A549 (cell line): ENCODE results near the gene NSUN5. TPM values are rescaled to one million over a fixed set of nuclear protein-coding genes. Genes with fewer than 3 reads are reported as not detected.
A peak's percentile ranks its signal among the peaks of the same experiment; 100 is the strongest.
"Not testable (repeated sequence)": the region's sequence is repeated elsewhere in the genome, so short reads cannot be mapped to it uniquely, and the experiment has no call there.

Source experiments
- ATAC-seq, 2 experiments: fragments of 200-7000 bp in 1 of 2; fragments of >200 bp in 1 of 2; cut with Nextera tagmentation in 1 of 2; cut with Tn5 transposase in 1 of 2; 3 replicates each; pipeline versions ENCODE4 v1.8.0 to v1.9.1; 2018 to 2020; ENCODE audit warnings: mild to moderate bottlenecking in 1 of 2, moderate library complexity in 1 of 2
- CTCF ChIA-PET: fragments of 300-600 bp; sonication (Branson Sonifier 250); formaldehyde crosslinking; extraction: SDS; loops from one replicate; lab custom pipeline; 2021; ENCODE audit warnings: antibody characterized with exemption, inconsistent platforms; lab: Yijun Ruan, JAX
- POLR2A ChIA-PET: fragments of 350-600 bp; formaldehyde crosslinking; extraction: SDS; loops from one replicate; lab custom pipeline; 2021; ENCODE audit warnings: antibody characterized with exemption, inconsistent platforms; lab: Yijun Ruan, JAX
- DNase-seq, 2 experiments: peaks; one replicate each; pipeline versions ENCODE4 v3.0.0 to v3.0.0-alpha.2; 2011 to 2016; ENCODE audit warnings: low read depth in 1 of 2, low spot score in 1 of 2
- FAIRE-seq: peaks from 2 replicates; lab custom pipeline; 2011; peaks lifted over from hg19 to GRCh38; lab: Jason Lieb, UNC
- H3K27ac ChIP-seq, 2 experiments: fragments of >200 bp; sonication (Bioruptor Twin); formaldehyde crosslinking; 3 replicates each; pipeline ENCODE4 v1.5.1; 2016 to 2017
- H3K4me1 ChIP-seq: fragments of >200 bp; sonication (Bioruptor Twin); formaldehyde crosslinking; 3 replicates; pipeline ENCODE4 v1.6.1; 2016
- H3K4me2 ChIP-seq: fragments of >200 bp; sonication (Bioruptor Twin); formaldehyde crosslinking; 3 replicates; pipeline ENCODE4 v1.6.1; 2016
- H3K4me3 ChIP-seq: fragments of >200 bp; sonication (Bioruptor Twin); formaldehyde crosslinking; 3 replicates; pipeline ENCODE4 v1.5.1; 2016
- H3K9me3 ChIP-seq: fragments of >200 bp; sonication (Bioruptor Twin); formaldehyde crosslinking; 3 replicates; pipeline ENCODE4 v1.6.1; 2016
- BCL3 ChIP-seq: fragments of >200 bp; sonication (Bioruptor Twin); formaldehyde crosslinking; IDR thresholded peaks from 3 replicates; pipeline ENCODE4 v1.6.1; 2016
- KDM1A ChIP-seq: fragments of 200-600 bp; sonication (generic); IDR thresholded peaks from 2 replicates; pipeline ENCODE4 v1.6.1; 2016; ENCODE audit warnings: low read depth, mild to moderate bottlenecking
- MAFK ChIP-seq: fragments of 450-650 bp; IDR thresholded peaks from 2 replicates; pipeline ENCODE4 v1.6.1; 2014; ENCODE audit not compliant: partially characterized antibody
- RARB ChIP-seq: fragments of 250-450 bp; sonication (Bioruptor Pico); IDR thresholded peaks from 2 replicates; pipeline ENCODE4 v1.8.0; 2021; ENCODE audit warnings: mild to moderate bottlenecking, moderate library complexity
- WGBS: methylation state at CpG from one replicate; pipeline ENCODE4 v1.1.6; 2017; ENCODE audit errors: missing lambda C conversion rate; 5-methylcytosine and 5-hydroxymethylcytosine counted together
- polyA plus RNA-seq, 4 experiments: library from polyadenylated mRNA; depleted of rRNA in 3 of 4; stranded (reverse); fragments of >200 nt; fragmentation: RNase III in 1 of 4; extraction: RNeasy Plus Mini Kit Qiagen cat#74134 plus additional on column Dnase treatment in 1 of 4; gene quantifications; 2 replicates in 3 of 4; 3 replicates in 1 of 4; pipeline ENCODE4 v1.2.3, GENCODE V29; 2011 to 2017

NSUN5 gene
- polyA plus RNA-seq, 2 of the 4 experiments (the other 2 are of a cell fraction): 38.3 to 38.9 TPM

- no peak overlapping the region for H3K4me2 ChIP-seq
- POLR2A ChIA-PET: no interaction called here
- TF ChIP-seq RARB (CRISPR knock-in tag) (no peak), MAFK (no peak), KDM1A (no peak), BCL3 (no peak)
- CTCF ChIA-PET: no interaction called here
- WGBS: 90% methylated on average over 16 of the region's 26 CpGs
- FAIRE-seq (no peak), DNase-seq (no peak), ATAC-seq (no peak)
- no peaks in the 10 kb centered on the region for H3K9me3 ChIP-seq
- peaks cover 5% of the 10 kb centered on the region; the same call in 2 of the 3 replicates for H3K4me1 ChIP-seq
- no peak overlapping the region for H3K27ac ChIP-seq
- no peak overlapping the region for H3K4me3 ChIP-seq
Measured at GRCh38 chr7:73303546-73303945, 5.1 kb downstream of the NSUN5 start.

GRCh38 chr7:73302846-73303245 lies 5.8 kb downstream of the NSUN5 start:
- POLR2A ChIA-PET, H3K4me3 ChIP-seq, H3K27ac ChIP-seq, FAIRE-seq, CTCF ChIA-PET, DNase-seq, H3K9me3 ChIP-seq, H3K4me2 ChIP-seq, H3K4me1 ChIP-seq, ATAC-seq: not testable (repeated sequence)
- 96% methylated on average over 8 of the region's 10 CpGs for WGBS

GRCh38 chr7:73301108-73301507 lies 7.5 kb downstream of the NSUN5 start:
- DNase-seq, FAIRE-seq, H3K9me3 ChIP-seq, H3K4me3 ChIP-seq, POLR2A ChIA-PET, CTCF ChIA-PET, H3K27ac ChIP-seq, H3K4me1 ChIP-seq, H3K4me2 ChIP-seq: not testable (repeated sequence)
- peak; percentile 67 to 86; a peak in 5 of 6 replicates for ATAC-seq
- WGBS: 92% methylated on average over 4 of the region's 14 CpGs

- H3K4me1 ChIP-seq, POLR2A ChIA-PET, H3K4me2 ChIP-seq, FAIRE-seq, DNase-seq, CTCF ChIA-PET, H3K27ac ChIP-seq, H3K9me3 ChIP-seq, H3K4me3 ChIP-seq, ATAC-seq: not testable (repeated sequence)
- 80% methylated on average over 4 of the region's 12 CpGs for WGBS
Measured at GRCh38 chr7:73299812-73300211, 8.8 kb downstream of the NSUN5 start.

GRCh38 chr7:73297706-73298105 lies 10.9 kb downstream of the NSUN5 start:
- H3K4me2 ChIP-seq, CTCF ChIA-PET, H3K4me1 ChIP-seq, FAIRE-seq, POLR2A ChIA-PET, H3K27ac ChIP-seq, H3K4me3 ChIP-seq, DNase-seq, ATAC-seq, H3K9me3 ChIP-seq: not testable (repeated sequence)
- WGBS: 97% methylated on average over 17 of the region's 27 CpGs

- FAIRE-seq, POLR2A ChIA-PET, CTCF ChIA-PET: not testable (repeated sequence)
Measured at GRCh38 chr7:73297235-73297634, 11.4 kb downstream of the NSUN5 start.

GRCh38 chr7:73277210-73277609 lies 31.4 kb downstream of the NSUN5 start:
- H3K27ac ChIP-seq, H3K9me3 ChIP-seq, FAIRE-seq, CTCF ChIA-PET, DNase-seq, H3K4me2 ChIP-seq, POLR2A ChIA-PET, H3K4me3 ChIP-seq, H3K4me1 ChIP-seq: not testable (repeated sequence)
- ATAC-seq: peak in 1 of 2 experiments; percentile 69; a peak in 4 of 6 replicates
- WGBS: 10% methylated on average over 1 of the region's 5 CpGs

More at GRCh38 chr7:73297235-73297634, 11.4 kb downstream of the NSUN5 start:
- not testable (repeated sequence) for H3K4me1 ChIP-seq, DNase-seq, H3K9me3 ChIP-seq, H3K4me3 ChIP-seq, H3K4me2 ChIP-seq, H3K27ac ChIP-seq, ATAC-seq
- WGBS: no CpG with 5 or more reads among the region's 13 CpGs

- POLR2A ChIA-PET, H3K4me2 ChIP-seq, CTCF ChIA-PET, ATAC-seq, H3K9me3 ChIP-seq, DNase-seq, FAIRE-seq, H3K4me3 ChIP-seq, H3K4me1 ChIP-seq: not testable (repeated sequence)
- peak overlapping the region in 1 of 2 experiments; percentile 25; a peak in 1 of 6 replicates for H3K27ac ChIP-seq
- WGBS: 85% methylated on average over 4 of the region's 4 CpGs
Measured at GRCh38 chr7:73267813-73268212, 40.8 kb downstream of the NSUN5 start.

GRCh38 chr7:73266719-73267368 lies 41.8 kb downstream of the NSUN5 start:
- DNase-seq, FAIRE-seq, H3K27ac ChIP-seq, CTCF ChIA-PET, H3K4me3 ChIP-seq, POLR2A ChIA-PET, H3K9me3 ChIP-seq, H3K4me1 ChIP-seq, H3K4me2 ChIP-seq: not testable (repeated sequence)
- ATAC-seq: peak; percentile 97 to 99
- no CpG with 5 or more reads among the region's 22 CpGs for WGBS

- ATAC-seq: not testable (repeated sequence)
Measured at GRCh38 chr7:73262416-73262815, 46.2 kb downstream of the NSUN5 start.

More at GRCh38 chr7:73262416-73262815, 46.2 kb downstream of the NSUN5 start:
- POLR2A ChIA-PET, H3K4me1 ChIP-seq, H3K27ac ChIP-seq, CTCF ChIA-PET, FAIRE-seq, DNase-seq, H3K4me3 ChIP-seq, H3K9me3 ChIP-seq, H3K4me2 ChIP-seq: not testable (repeated sequence)
- WGBS: 80% methylated on average over 1 of the region's 2 CpGs
